HCT116 (cell line): Measurements from ENCODE around the gene PPP1R10. TPM values are rescaled to one million over a fixed set of nuclear protein-coding genes. Genes with fewer than 3 reads are reported as not detected.
"Not testable (repeated sequence)": the region's sequence is repeated elsewhere in the genome, so short reads cannot be mapped to it uniquely, and the experiment has no call there.

Source experiments
- ATAC-seq: fragments of 200-7000 bp; cut with Tn5 transposase; 2 replicates; pipeline ENCODE4 v1.9.1; 2020; ENCODE audit warnings: mild to moderate bottlenecking, moderate library complexity
- BruUV-seq: library from RNA; stranded (reverse); fragments of 400-500 nt; replicated peaks from 2 replicates; lab custom pipeline; 2021; lab: Mats Ljungman, UMichigan
- CTCF ChIA-PET: fragments of 300-600 bp; sonication (Branson Sonifier 250); formaldehyde crosslinking; loops from one replicate; lab custom pipeline; 2021; ENCODE audit warnings: antibody characterized with exemption; lab: Charles Lee
- POLR2A ChIA-PET: fragments of 300-600, 350-600 bp; sonication (Branson Sonifier 250); formaldehyde crosslinking; loops from one replicate; lab custom pipeline; 2021; ENCODE audit warnings: antibody characterized with exemption; lab: Charles Lee
- RAD21 ChIA-PET, 2 experiments: fragments of 300-600 bp; sonication (Branson Sonifier 250); formaldehyde crosslinking; loops; one replicate each; lab custom pipeline; 2023; ENCODE audit warnings: low total read pairs in 2 of 2; ENCODE audit not compliant: uncharacterized antibody in 2 of 2, unreplicated experiment in 2 of 2, low non-redundant PET in 1 of 2; lab: Charles Lee
- DNase-seq: peaks from one replicate; pipeline ENCODE4 v3.0.0-alpha.2; 2010; ENCODE audit warnings: low read depth, low spot score
- H2AFZ ChIP-seq: fragments of 200-600 bp; shearing (Covaris generic), sonication (generic); 2 replicates; pipeline ENCODE4 v1.6.1; 2017; ENCODE audit warnings: low read depth, mixed run types, mixed read lengths, antibody characterized with exemption, low read length; ENCODE audit not compliant: poor library complexity, severe bottlenecking
- H3K27ac ChIP-seq: 2 replicates; pipeline ENCODE4 v1.5.1; 2012; ENCODE audit warnings: low read depth, low read length
- H3K27me3 ChIP-seq: fragments of 200-600 bp; sonication (generic); 2 replicates; pipeline ENCODE4 v1.6.1; 2016; ENCODE audit warnings: mixed run types, low read length, mixed read lengths; ENCODE audit not compliant: insufficient read depth
- H3K36me3 ChIP-seq, 2 experiments: fragments of 200-500 bp in 1 of 2; fragments of 200-600 bp in 1 of 2; sonication (Bioruptor generic) in 1 of 2; sonication (generic) in 1 of 2; 2 replicates each; pipeline versions ENCODE4 v1.5.1 to v1.6.1; 2014 to 2016; ENCODE audit warnings: low read length in 2 of 2, inconsistent platforms in 1 of 2, mixed read lengths in 1 of 2, mixed run types in 1 of 2; ENCODE audit not compliant: insufficient read depth in 2 of 2, control insufficient read depth in 1 of 2
- H3K4me1 ChIP-seq, 2 experiments: fragments of 200-600 bp in 1 of 2; sonication (generic) in 1 of 2; 2 replicates each; pipeline versions ENCODE4 v1.5.1 to v1.6.1; 2012 to 2017; ENCODE audit warnings: low read length in 2 of 2, inconsistent platforms in 1 of 2, mild to moderate bottlenecking in 1 of 2, mixed read lengths in 1 of 2, mixed run types in 1 of 2, moderate library complexity in 1 of 2; ENCODE audit not compliant: insufficient read depth in 2 of 2, control insufficient read depth in 1 of 2
- H3K4me2 ChIP-seq: fragments of 200-600 bp; sonication (generic); 2 replicates; pipeline ENCODE4 v1.6.1; 2017; ENCODE audit warnings: mixed run types, low read length, mixed read lengths
- H3K4me3 ChIP-seq, 2 experiments: fragments of 200-600 bp in 1 of 2; sonication (generic) in 1 of 2; replicated peaks in 1 of 2; 2 replicates each; pipeline ENCODE4 v1.5.1; 2011 to 2016; ENCODE audit warnings: low read length in 2 of 2, control low read depth in 1 of 2, low read depth in 1 of 2, mild to moderate bottlenecking in 1 of 2, mixed read lengths in 1 of 2, mixed run types in 1 of 2
- H3K79me2 ChIP-seq: fragments of 200-600 bp; sonication (generic); 2 replicates; pipeline ENCODE4 v1.6.1; 2017; ENCODE audit warnings: mild to moderate bottlenecking, mixed run types, low read length, moderate library complexity, mixed read lengths; ENCODE audit not compliant: insufficient read depth
- H3K9ac ChIP-seq: fragments of 200-600 bp; sonication (generic); 2 replicates; pipeline ENCODE4 v1.6.1; 2016; ENCODE audit warnings: low read length, mixed read lengths
- H3K9me2 ChIP-seq: fragments of 200-600 bp; sonication (generic), shearing (Covaris generic); 2 replicates; pipeline ENCODE4 v1.6.1; 2017; ENCODE audit warnings: mixed run types, mild to moderate bottlenecking, moderate library complexity; ENCODE audit not compliant: insufficient read depth
- H3K9me3 ChIP-seq, 2 experiments: fragments of 200-500 bp in 1 of 2; fragments of 200-600 bp in 1 of 2; sonication (Bioruptor generic) in 1 of 2; sonication (generic) in 1 of 2; 2 replicates each; pipeline ENCODE4 v1.6.1; 2014 to 2017; ENCODE audit warnings: low read length in 2 of 2, mixed read lengths in 2 of 2, inconsistent platforms in 1 of 2, low read depth in 1 of 2, mild to moderate bottlenecking in 1 of 2, mixed run types in 1 of 2, moderate library complexity in 1 of 2; ENCODE audit not compliant: control insufficient read depth in 1 of 2, insufficient read depth in 1 of 2
- H4K20me1 ChIP-seq: fragments of 200-600 bp; sonication (generic), shearing (Covaris generic); 2 replicates; pipeline ENCODE4 v1.6.1; 2017; ENCODE audit warnings: mixed run types, mild to moderate bottlenecking, moderate library complexity; ENCODE audit not compliant: insufficient read depth
- CBX3 ChIP-seq: IDR thresholded peaks from 2 replicates; pipeline ENCODE4 v1.6.1; 2012; ENCODE audit warnings: low read depth
- CEBPB ChIP-seq: IDR thresholded peaks from 2 replicates; pipeline ENCODE4 v1.6.1; 2012; ENCODE audit warnings: low read depth
- EGR1 ChIP-seq: IDR thresholded peaks from 2 replicates; pipeline ENCODE4 v1.6.1; 2012; ENCODE audit warnings: low read depth
- ELF1 ChIP-seq: IDR thresholded peaks from 2 replicates; pipeline ENCODE4 v1.6.1; 2012; ENCODE audit warnings: low read depth, borderline replicate concordance
- FOSL1 ChIP-seq: IDR thresholded peaks from 2 replicates; pipeline ENCODE4 v1.6.1; 2012; ENCODE audit warnings: low read depth
- JUND ChIP-seq: IDR thresholded peaks from 2 replicates; pipeline ENCODE4 v1.6.1; 2012
- MAX ChIP-seq: IDR thresholded peaks from 2 replicates; pipeline ENCODE4 v1.6.1; 2012
- POLR2AphosphoS5 ChIP-seq: IDR thresholded peaks from 2 replicates; pipeline ENCODE4 v1.6.1; 2011; ENCODE audit warnings: mild to moderate bottlenecking, low read depth, low read length, moderate library complexity
- RAD21 ChIP-seq: IDR thresholded peaks from 2 replicates; pipeline ENCODE4 v1.6.1; 2012; ENCODE audit warnings: low read depth, mild to moderate bottlenecking
- SP1 ChIP-seq: IDR thresholded peaks from 2 replicates; pipeline ENCODE4 v1.6.1; 2012; ENCODE audit warnings: low read depth
- TCF7L2 ChIP-seq: IDR thresholded peaks from 2 replicates; pipeline ENCODE4 v1.7.0; 2011; ENCODE audit warnings: borderline replicate concordance, inconsistent platforms; ENCODE audit not compliant: insufficient read depth, insufficient read length; ENCODE audit errors: extremely low read depth
- ZFX ChIP-seq: fragments of 450-650 bp; IDR thresholded peaks from 2 replicates; pipeline ENCODE4 v1.6.1; 2017
- intact Hi-C: fragments of 100-400 bp; cut with micrococcal nuclease; formaldehyde crosslinking; loops from 2 replicates; pipeline ENCODE4 v1.10.0; 2022
- total RNA-seq: library from RNA; stranded (reverse); gene quantifications from one replicate; pipeline ENCODE4 v1.2.1, GENCODE V29; 2021; ENCODE audit not compliant: unreplicated experiment
- TF ChIP-seq, protein P1 (sequence below), 3 experiments: fragments of 200-600 bp in 1 of 3; sonication (generic) in 1 of 3; IDR thresholded peaks in 2 of 3; conservative IDR thresholded peaks in 1 of 3; 2 replicates each; pipeline ENCODE4 v1.5.1; 2012 to 2017; ENCODE audit warnings: low read depth in 2 of 3, low read length in 2 of 3, antibody characterized with exemption in 1 of 3, borderline replicate concordance in 1 of 3, control low read depth in 1 of 3, mild to moderate bottlenecking in 1 of 3, mixed read lengths in 1 of 3, mixed run types in 1 of 3, moderate library complexity in 1 of 3; ENCODE audit not compliant: insufficient read depth in 1 of 3
- TF ChIP-seq, protein P2 (sequence below): IDR thresholded peaks from 2 replicates; pipeline ENCODE4 v1.6.1; 2012; ENCODE audit warnings: low read depth

PPP1R10 gene
- total RNA-seq, 1 experiment from 2014 or later: 104 TPM

DNA sequence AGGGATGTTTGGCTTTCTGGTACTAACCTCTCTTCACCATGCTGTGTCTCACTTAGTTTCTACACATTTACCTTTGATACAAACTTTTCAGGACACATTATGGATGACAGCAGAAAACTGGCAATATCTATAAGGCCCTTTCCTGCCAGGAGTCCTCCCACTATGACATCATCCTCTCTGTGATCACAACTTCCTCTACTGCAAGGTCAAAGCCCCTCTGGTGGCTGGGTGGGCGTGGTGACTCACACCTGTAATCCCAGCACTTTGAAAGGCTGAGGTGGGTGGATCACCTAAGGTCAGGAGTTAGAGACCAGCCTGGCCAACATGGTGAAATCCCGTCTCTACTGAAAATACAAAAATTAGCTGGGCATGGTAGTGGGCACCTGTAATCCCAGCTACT is 49.3 kb upstream of the PPP1R10 start:
- H3K27me3 ChIP-seq, BruUV-seq, DNase-seq, H4K20me1 ChIP-seq, H3K9me2 ChIP-seq, RAD21 ChIA-PET, H3K9me3 ChIP-seq, H3K9ac ChIP-seq, CTCF ChIA-PET, H3K27ac ChIP-seq, H2AFZ ChIP-seq, H3K79me2 ChIP-seq, H3K4me3 ChIP-seq, intact Hi-C loops: not testable (repeated sequence)
- Histone ChIP-seq H3K4me2 (peak overlapping the region; percentile 37), H3K4me1 (peaks cover 7 to 18% of the 10 kb centered on the region in 2 experiments), H3K36me3 (peaks cover 33 to 51% of the 10 kb centered on the region in 2 experiments; a peak in 3 of 4 replicates)
- TF ChIP-seq EGR1 (peak; percentile 84), SP1 (peak; percentile 27; the same call in 1 of the 2 replicates), FOSL1 (peak; percentile 38; the same call in 1 of the 2 replicates), JUND (peak; percentile 34)
- POLR2A ChIA-PET: interaction anchor here (1.7 kb wide), 1 partner anchor 22 kb away, joined by 4 read pairs; no protein-coding TSS in a partner anchor
- ATAC-seq: peak; percentile 48; the same call in 1 of the 2 replicates

- Histone ChIP-seq H3K27ac (no peak overlapping the region), H3K9me2 (no peaks in the 10 kb centered on the region), H3K4me2 (no peak overlapping the region), H3K9ac (no peak overlapping the region), H3K27me3 (no peaks in the 10 kb centered on the region), H3K4me1 (peaks cover 7 to 14% of the 10 kb centered on the region in 2 experiments), H3K79me2 (peaks cover under 1% of the 10 kb centered on the region; the same call in 1 of the 2 replicates), H2AFZ (no peak overlapping the region), H3K9me3 (no peaks in the 10 kb centered on the region), H3K4me3 (no peak overlapping the region), H3K36me3 (peaks cover 33 to 51% of the 10 kb centered on the region in 2 experiments; a peak in 3 of 4 replicates), H4K20me1 (no peaks in the 10 kb centered on the region)
- intact Hi-C loops: no loop called here
- no TSS peak for BruUV-seq
- no peak for ATAC-seq
- ChIA-PET CTCF (no interaction called here), POLR2A (interaction anchor here (1.7 kb wide), 1 partner anchor 23 kb away, joined by 4 read pairs; no protein-coding TSS in a partner anchor), RAD21 (no interaction called here)
- DNase-seq: no peak
- TF ChIP-seq TCF7L2: no peak
- no peak for TF ChIP-seq SP1
- TF ChIP-seq EGR1: no peak
- no peak for TF ChIP-seq MAX
- no peak for TF ChIP-seq RAD21
- TF ChIP-seq, protein P1, sequence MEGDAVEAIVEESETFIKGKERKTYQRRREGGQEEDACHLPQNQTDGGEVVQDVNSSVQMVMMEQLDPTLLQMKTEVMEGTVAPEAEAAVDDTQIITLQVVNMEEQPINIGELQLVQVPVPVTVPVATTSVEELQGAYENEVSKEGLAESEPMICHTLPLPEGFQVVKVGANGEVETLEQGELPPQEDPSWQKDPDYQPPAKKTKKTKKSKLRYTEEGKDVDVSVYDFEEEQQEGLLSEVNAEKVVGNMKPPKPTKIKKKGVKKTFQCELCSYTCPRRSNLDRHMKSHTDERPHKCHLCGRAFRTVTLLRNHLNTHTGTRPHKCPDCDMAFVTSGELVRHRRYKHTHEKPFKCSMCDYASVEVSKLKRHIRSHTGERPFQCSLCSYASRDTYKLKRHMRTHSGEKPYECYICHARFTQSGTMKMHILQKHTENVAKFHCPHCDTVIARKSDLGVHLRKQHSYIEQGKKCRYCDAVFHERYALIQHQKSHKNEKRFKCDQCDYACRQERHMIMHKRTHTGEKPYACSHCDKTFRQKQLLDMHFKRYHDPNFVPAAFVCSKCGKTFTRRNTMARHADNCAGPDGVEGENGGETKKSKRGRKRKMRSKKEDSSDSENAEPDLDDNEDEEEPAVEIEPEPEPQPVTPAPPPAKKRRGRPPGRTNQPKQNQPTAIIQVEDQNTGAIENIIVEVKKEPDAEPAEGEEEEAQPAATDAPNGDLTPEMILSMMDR (IDR thresholded peaks at IDR 0.05 in 2 of 3, conservative IDR thresholded peaks at IDR 0.05 in 1 of 3; ENCODE audit: borderline replicate concordance in 1 of 3, insufficient read depth in 1 of 3, low read depth in 2 of 3, low read length in 2 of 3): no peak
- no peak for TF ChIP-seq POLR2AphosphoS5
- TF ChIP-seq, protein P2, sequence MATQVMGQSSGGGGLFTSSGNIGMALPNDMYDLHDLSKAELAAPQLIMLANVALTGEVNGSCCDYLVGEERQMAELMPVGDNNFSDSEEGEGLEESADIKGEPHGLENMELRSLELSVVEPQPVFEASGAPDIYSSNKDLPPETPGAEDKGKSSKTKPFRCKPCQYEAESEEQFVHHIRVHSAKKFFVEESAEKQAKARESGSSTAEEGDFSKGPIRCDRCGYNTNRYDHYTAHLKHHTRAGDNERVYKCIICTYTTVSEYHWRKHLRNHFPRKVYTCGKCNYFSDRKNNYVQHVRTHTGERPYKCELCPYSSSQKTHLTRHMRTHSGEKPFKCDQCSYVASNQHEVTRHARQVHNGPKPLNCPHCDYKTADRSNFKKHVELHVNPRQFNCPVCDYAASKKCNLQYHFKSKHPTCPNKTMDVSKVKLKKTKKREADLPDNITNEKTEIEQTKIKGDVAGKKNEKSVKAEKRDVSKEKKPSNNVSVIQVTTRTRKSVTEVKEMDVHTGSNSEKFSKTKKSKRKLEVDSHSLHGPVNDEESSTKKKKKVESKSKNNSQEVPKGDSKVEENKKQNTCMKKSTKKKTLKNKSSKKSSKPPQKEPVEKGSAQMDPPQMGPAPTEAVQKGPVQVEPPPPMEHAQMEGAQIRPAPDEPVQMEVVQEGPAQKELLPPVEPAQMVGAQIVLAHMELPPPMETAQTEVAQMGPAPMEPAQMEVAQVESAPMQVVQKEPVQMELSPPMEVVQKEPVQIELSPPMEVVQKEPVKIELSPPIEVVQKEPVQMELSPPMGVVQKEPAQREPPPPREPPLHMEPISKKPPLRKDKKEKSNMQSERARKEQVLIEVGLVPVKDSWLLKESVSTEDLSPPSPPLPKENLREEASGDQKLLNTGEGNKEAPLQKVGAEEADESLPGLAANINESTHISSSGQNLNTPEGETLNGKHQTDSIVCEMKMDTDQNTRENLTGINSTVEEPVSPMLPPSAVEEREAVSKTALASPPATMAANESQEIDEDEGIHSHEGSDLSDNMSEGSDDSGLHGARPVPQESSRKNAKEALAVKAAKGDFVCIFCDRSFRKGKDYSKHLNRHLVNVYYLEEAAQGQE: no peak
- no peak for TF ChIP-seq CBX3
- no peak for TF ChIP-seq ELF1
- no peak for TF ChIP-seq CEBPB
- TF ChIP-seq ZFX: no peak
Measured at GRCh38 chr6:30664994-30665767, 48.1 kb upstream of the PPP1R10 start.
